T-helper 2 cell (primary cell): ENCODE results near the gene TMEM140.
"Not testable (repeated sequence)": the region's sequence is repeated elsewhere in the genome, so short reads cannot be mapped to it uniquely, and the experiment has no call there.

ENCODE experiments used
- DNase-seq, 5 experiments: peaks; one replicate each; pipeline versions ENCODE4 v3.0.0 to v3.0.0-alpha.2; 2012 to 2022
- total RNA-seq, 2 donors: gene quantifications; one replicate each; lab custom pipeline; 2026; lab: John Stamatoyannopoulos, UW

The TMEM140 gene
- total RNA-seq: 9.4 to 21.3 reads per million in 2 donors

- DNase-seq: peak in 3 of 5 experiments; percentile 41 to 91 (median 63)
Observed at GRCh38 chr7:135147899-135148721, at the start of gene TMEM140. TMEM140 (plus strand) TSS chr7:135148072; CDS start chr7:135164442, 16,370 bp downstream.

GRCh38 chr7:135098391-135098790, 49.5 kb upstream of the TMEM140 start:
- no peak for DNase-seq

- no peak for DNase-seq
Observed at GRCh38 chr7:135100856-135101255, 47.0 kb upstream of the TMEM140 start.

GRCh38 chr7:135102372-135102771, 45.5 kb upstream of the TMEM140 start:
- peak in 1 of 5 experiments; percentile 19 for DNase-seq

GRCh38 chr7:135109562-135109961, 38.3 kb upstream of the TMEM140 start:
- DNase-seq: no peak

GRCh38 chr7:135109976-135110375, 37.9 kb upstream of the TMEM140 start:
- no peak for DNase-seq

- DNase-seq: no peak
Observed at GRCh38 chr7:135111379-135111778, 36.5 kb upstream of the TMEM140 start.

GRCh38 chr7:135114622-135115021, 33.2 kb upstream of the TMEM140 start:
- no peak for DNase-seq

GRCh38 chr7:135117096-135117495, 30.8 kb upstream of the TMEM140 start:
- DNase-seq: no peak

GRCh38 chr7:135121868-135122267, 26.0 kb upstream of the TMEM140 start:
- no peak for DNase-seq

GRCh38 chr7:135124631-135125030, 23.2 kb upstream of the TMEM140 start:
- DNase-seq: not testable (repeated sequence)

GRCh38 chr7:135128931-135129330, 18.9 kb upstream of the TMEM140 start:
- no peak for DNase-seq

GRCh38 chr7:135129579-135129978, 18.3 kb upstream of the TMEM140 start:
- no peak for DNase-seq

GRCh38 chr7:135143885-135144668, 3.8 kb upstream of the TMEM140 start:
- no peak for DNase-seq

GRCh38 chr7:135147341-135147898, 452 bp upstream of the TMEM140 start:
- DNase-seq: peak in 2 of 5 experiments; percentile 19 to 74

GRCh38 chr7:135150072-135150782, 2.4 kb downstream of the TMEM140 start:
- DNase-seq: no peak

- DNase-seq: no peak
Observed at GRCh38 chr7:135151132-135151531, 3.3 kb downstream of the TMEM140 start.

GRCh38 chr7:135151533-135151932, 3.7 kb downstream of the TMEM140 start:
- DNase-seq: no peak

GRCh38 chr7:135152442-135152841, 4.6 kb downstream of the TMEM140 start:
- no peak for DNase-seq

GRCh38 chr7:135154734-135155133, 6.9 kb downstream of the TMEM140 start:
- no peak for DNase-seq

- DNase-seq: no peak
Observed at GRCh38 chr7:135156290-135156689, 8.4 kb downstream of the TMEM140 start.

GRCh38 chr7:135158141-135158655, 10.3 kb downstream of the TMEM140 start:
- no peak for DNase-seq
